ENCODE data around the gene SCG2.

Gene SCG2

GRCh38 chr2:223566396-223566795 is 35.8 kb downstream of the SCG2 start:
- DNase-seq (ENCODE audit: low read depth): no peak
- no peak for TF ChIP-seq CTCF (IDR thresholded peaks at IDR 0.05; ENCODE audit: control insufficient read depth, extremely low read depth, insufficient read depth)
- no peak overlapping the region for H3K4me3 ChIP-seq (ENCODE audit: low read depth, low read length)

DNA sequence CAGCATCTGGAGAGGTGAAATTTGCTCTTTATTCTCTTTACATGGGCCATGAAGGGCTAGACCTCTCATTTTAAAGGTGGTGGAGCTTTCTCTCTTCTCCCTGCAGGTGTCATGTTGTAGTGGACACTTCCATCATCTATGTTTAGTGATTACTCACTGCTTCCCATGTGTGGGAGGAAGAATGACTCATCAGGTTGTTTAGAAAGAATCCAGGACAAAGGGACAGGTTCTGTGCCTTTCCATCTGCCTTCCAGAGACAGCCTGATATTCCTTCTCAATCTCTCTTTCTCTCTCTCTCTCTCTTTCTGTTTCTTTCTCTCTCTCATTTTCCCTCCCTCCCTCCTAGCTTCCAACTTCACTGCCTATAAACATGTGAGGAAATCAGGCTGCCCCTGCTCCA is 38.7 kb downstream of the SCG2 start:
- H3K4me3 ChIP-seq (ENCODE audit: low read depth, low read length): no peak overlapping the region
- no peak for DNase-seq (ENCODE audit: low read depth)
- no peak for TF ChIP-seq CTCF (IDR thresholded peaks at IDR 0.05; ENCODE audit: control insufficient read depth, extremely low read depth, insufficient read depth)

- TF ChIP-seq CTCF (IDR thresholded peaks at IDR 0.05; ENCODE audit: control insufficient read depth, extremely low read depth, insufficient read depth): no peak
- DNase-seq (ENCODE audit: low read depth): no peak
- H3K4me3 ChIP-seq (ENCODE audit: low read depth, low read length): no peak overlapping the region
These were observed 40.1 kb downstream of the SCG2 start for GRCh38 chr2:223562078-223562477.

DNA sequence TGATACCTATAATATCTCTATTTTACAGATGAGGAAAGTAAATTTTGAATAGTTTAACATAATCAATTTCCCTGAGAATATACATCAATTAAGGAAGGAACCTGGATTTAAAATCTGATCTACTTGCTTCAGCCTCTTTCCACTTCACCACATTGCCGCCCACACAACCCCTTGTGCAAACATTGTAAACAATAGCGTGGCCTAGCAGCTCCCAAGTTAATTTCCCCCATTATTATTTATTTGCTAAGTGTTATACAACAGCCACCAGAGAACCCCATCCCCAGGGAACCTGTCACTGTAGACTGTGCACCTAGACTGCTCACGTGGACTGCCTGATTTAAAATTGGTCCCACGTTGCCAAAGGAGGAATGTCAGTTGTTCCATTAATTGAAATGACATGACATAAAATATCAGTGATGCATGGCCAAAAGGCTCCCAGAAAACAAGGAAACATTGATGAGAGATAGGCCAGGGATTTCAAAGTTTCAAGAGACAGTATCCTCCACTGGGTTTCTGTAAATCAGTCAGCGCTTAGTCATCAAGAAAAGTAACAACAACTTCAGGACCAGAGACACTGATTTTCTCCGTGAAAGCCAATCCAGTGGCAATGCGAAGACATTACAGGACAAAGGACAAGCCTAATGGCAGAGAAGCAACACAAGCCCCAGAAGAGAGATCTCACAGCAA is 41.3 kb downstream of the SCG2 start:
- no peak overlapping the region for H3K4me3 ChIP-seq (ENCODE audit: low read depth, low read length)
- DNase-seq (ENCODE audit: low read depth): no peak

GRCh38 chr2:223558970-223559369 is 43.2 kb downstream of the SCG2 start:
- no peak overlapping the region for H3K4me3 ChIP-seq (ENCODE audit: low read depth, low read length)
- TF ChIP-seq CTCF (IDR thresholded peaks at IDR 0.05; ENCODE audit: control insufficient read depth, extremely low read depth, insufficient read depth): no peak
- DNase-seq (ENCODE audit: low read depth): no peak

More for the DNA sequence above, 41.3 kb downstream of the SCG2 start:
- TF ChIP-seq CTCF (IDR thresholded peaks at IDR 0.05; ENCODE audit: control insufficient read depth, extremely low read depth, insufficient read depth): no peak

- TF ChIP-seq CTCF (IDR thresholded peaks at IDR 0.05; ENCODE audit: control insufficient read depth, extremely low read depth, insufficient read depth): no peak
- DNase-seq (ENCODE audit: low read depth): no peak
These were observed 47.2 kb downstream of the SCG2 start for GRCh38 chr2:223554923-223555322.

GRCh38 chr2:223549215-223549614 is 52.9 kb downstream of the SCG2 start:
- no peak for DNase-seq (ENCODE audit: low read depth)
- H3K4me3 ChIP-seq (ENCODE audit: low read depth, low read length): no peak overlapping the region

More at GRCh38 chr2:223554923-223555322, 47.2 kb downstream of the SCG2 start:
- no peak overlapping the region for H3K4me3 ChIP-seq (ENCODE audit: low read depth, low read length)

More at GRCh38 chr2:223549215-223549614, 52.9 kb downstream of the SCG2 start:
- TF ChIP-seq CTCF (IDR thresholded peaks at IDR 0.05; ENCODE audit: control insufficient read depth, extremely low read depth, insufficient read depth): no peak

Measured in LNCaP clone FGC (cell line).